ENCODE data around the gene NCOA7.

GRCh38 chr6:125968493-125968892, 177.7 kb downstream of the NCOA7 start:
- TF ChIP-seq CTCF (IDR thresholded peaks at IDR 0.05) (no peak), ZFX (IDR thresholded peaks at IDR 0.05; ENCODE audit: borderline replicate concordance) (no peak)

All from 22Rv1 (cell line).